Measurements from ENCODE around the gene CHD9NB.

DNA sequence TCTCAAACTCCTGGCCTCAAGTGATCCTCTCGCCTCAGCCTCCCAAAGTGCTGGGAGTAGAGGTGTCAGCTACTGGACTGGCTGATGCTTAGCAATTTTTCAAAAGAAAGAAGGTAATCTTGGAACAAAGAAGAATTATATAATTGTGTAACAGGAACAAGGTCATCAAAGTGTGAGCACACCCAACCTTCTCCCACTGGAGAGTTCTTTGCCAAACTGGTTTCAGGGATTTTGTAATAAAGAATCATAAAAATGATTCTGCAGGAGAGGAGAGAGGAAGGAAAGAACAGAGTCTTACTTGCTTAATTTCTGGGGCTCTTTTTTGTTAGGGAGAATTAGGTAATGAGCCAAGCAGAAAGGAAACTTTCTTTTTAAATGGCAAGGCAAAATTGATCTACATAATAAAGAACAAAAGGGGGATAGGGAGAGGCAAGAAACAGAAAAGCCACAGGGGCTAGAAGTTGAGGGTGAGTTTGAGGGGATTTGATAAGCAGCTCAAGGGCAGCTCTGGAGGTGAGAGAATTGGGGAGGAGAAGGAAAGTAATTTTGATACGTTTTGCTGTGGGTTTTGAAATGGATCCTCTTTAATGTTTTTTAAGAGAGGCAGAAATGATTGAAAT lies 21.3 kb downstream of the CHD9NB start:
- no peak for TF ChIP-seq CHD2 (IDR thresholded peaks at IDR 0.05; ENCODE audit: borderline replicate concordance, low read depth, low read length)
- TF ChIP-seq POLR2A (IDR thresholded peaks at IDR 0.05; ENCODE audit: low read depth, low read length), result no peak
- TF ChIP-seq, protein P1, sequence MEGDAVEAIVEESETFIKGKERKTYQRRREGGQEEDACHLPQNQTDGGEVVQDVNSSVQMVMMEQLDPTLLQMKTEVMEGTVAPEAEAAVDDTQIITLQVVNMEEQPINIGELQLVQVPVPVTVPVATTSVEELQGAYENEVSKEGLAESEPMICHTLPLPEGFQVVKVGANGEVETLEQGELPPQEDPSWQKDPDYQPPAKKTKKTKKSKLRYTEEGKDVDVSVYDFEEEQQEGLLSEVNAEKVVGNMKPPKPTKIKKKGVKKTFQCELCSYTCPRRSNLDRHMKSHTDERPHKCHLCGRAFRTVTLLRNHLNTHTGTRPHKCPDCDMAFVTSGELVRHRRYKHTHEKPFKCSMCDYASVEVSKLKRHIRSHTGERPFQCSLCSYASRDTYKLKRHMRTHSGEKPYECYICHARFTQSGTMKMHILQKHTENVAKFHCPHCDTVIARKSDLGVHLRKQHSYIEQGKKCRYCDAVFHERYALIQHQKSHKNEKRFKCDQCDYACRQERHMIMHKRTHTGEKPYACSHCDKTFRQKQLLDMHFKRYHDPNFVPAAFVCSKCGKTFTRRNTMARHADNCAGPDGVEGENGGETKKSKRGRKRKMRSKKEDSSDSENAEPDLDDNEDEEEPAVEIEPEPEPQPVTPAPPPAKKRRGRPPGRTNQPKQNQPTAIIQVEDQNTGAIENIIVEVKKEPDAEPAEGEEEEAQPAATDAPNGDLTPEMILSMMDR (IDR thresholded peaks at IDR 0.05 in 2 of 3, conservative IDR thresholded peaks at IDR 0.05 in 1 of 3; ENCODE audit: control insufficient read depth in 2 of 3, extremely low read depth in 1 of 3, insufficient read depth in 1 of 3, low read depth in 3 of 3, low read length in 3 of 3), result no peak
- no peak for TF ChIP-seq RCOR1 (conservative IDR thresholded peaks at IDR 0.05; ENCODE audit: low read depth, low read length)
- no peak for TF ChIP-seq MTA3 (IDR thresholded peaks at IDR 0.05; ENCODE audit: borderline replicate concordance, low read length)
- no peak for TF ChIP-seq EZH2 (IDR thresholded peaks at IDR 0.05; ENCODE audit: borderline replicate concordance, control insufficient read depth, low read depth, low read length)
- no peak for TF ChIP-seq SRF (IDR thresholded peaks at IDR 0.05; ENCODE audit: low read depth in 2 of 2, low read length in 2 of 2)
- TF ChIP-seq GABPA (IDR thresholded peaks at IDR 0.05; ENCODE audit: low read depth), result no peak
- TF ChIP-seq DPF2 (IDR thresholded peaks at IDR 0.05), result no peak

Data from GM12878 (cell line).